Lower leg skin (tissue), 4 donors: ENCODE results near the gene BCL7A. TPM values are rescaled to one million over a fixed set of nuclear protein-coding genes. Genes with fewer than 3 reads are reported as not detected.

Experiments
- DNase-seq, 2 donors: peaks; one replicate each; pipeline ENCODE4 v3.0.0-alpha.2; 2019; ENCODE audit warnings: low spot score in 2 of 2
- H3K4me3 ChIP-seq: fragments of 200-600 bp; sonication (generic); 2 replicates; pipeline ENCODE4 v1.5.1; 2017; ENCODE audit warnings: mild to moderate bottlenecking, low read depth; ENCODE audit not compliant: poor library complexity, severe bottlenecking
- POLR2A ChIP-seq, 2 donors: fragments of 450-650 bp; IDR thresholded peaks; one replicate each; pipeline ENCODE4 v1.6.1; 2016 to 2017; ENCODE audit warnings: antibody characterized with exemption in 2 of 2, mild to moderate bottlenecking in 1 of 2, moderate library complexity in 1 of 2
- WGBS, 2 donors: methylation state at CpG; one replicate each; pipeline ENCODE4 v1.1.5; 2018; 5-methylcytosine and 5-hydroxymethylcytosine counted together
- intact Hi-C: fragments of 100-400 bp; cut with DNase I; formaldehyde crosslinking; loops from one replicate; pipeline ENCODE4 v1.15.0; 2023; ENCODE audit warnings: low total_unique reads
- total RNA-seq, 4 donors: library from RNA; depleted of rRNA; stranded (reverse); fragments of >200 nt; gene quantifications; one replicate each; pipeline ENCODE4 v1.1.0, GENCODE V29; 2016
- TF ChIP-seq, protein P1 (sequence below), 3 donors: fragments of 450-650 bp; IDR thresholded peaks; one replicate each; pipeline ENCODE4 v1.5.1; 2016; ENCODE audit warnings: antibody characterized with exemption in 3 of 3, mild to moderate bottlenecking in 3 of 3, moderate library complexity in 2 of 3

BCL7A gene
- total RNA-seq, 4 donors from 2014 or later, result 17.8 to 22.3 (median 18.9) TPM

- no peak overlapping the region for H3K4me3 ChIP-seq
- TF ChIP-seq POLR2A (IDR thresholded peaks at IDR 0.05), result no peak
- TF ChIP-seq, protein P1, sequence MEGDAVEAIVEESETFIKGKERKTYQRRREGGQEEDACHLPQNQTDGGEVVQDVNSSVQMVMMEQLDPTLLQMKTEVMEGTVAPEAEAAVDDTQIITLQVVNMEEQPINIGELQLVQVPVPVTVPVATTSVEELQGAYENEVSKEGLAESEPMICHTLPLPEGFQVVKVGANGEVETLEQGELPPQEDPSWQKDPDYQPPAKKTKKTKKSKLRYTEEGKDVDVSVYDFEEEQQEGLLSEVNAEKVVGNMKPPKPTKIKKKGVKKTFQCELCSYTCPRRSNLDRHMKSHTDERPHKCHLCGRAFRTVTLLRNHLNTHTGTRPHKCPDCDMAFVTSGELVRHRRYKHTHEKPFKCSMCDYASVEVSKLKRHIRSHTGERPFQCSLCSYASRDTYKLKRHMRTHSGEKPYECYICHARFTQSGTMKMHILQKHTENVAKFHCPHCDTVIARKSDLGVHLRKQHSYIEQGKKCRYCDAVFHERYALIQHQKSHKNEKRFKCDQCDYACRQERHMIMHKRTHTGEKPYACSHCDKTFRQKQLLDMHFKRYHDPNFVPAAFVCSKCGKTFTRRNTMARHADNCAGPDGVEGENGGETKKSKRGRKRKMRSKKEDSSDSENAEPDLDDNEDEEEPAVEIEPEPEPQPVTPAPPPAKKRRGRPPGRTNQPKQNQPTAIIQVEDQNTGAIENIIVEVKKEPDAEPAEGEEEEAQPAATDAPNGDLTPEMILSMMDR (IDR thresholded peaks at IDR 0.05), result no peak
- 87 to 90% methylated on average over 19 of the region's 19 CpGs for WGBS, 2 donors
- intact Hi-C loops, result no loop called here
- no peak for DNase-seq
Measured at GRCh38 chr12:122013791-122014590, 7.7 kb upstream of the BCL7A start.

DNA sequence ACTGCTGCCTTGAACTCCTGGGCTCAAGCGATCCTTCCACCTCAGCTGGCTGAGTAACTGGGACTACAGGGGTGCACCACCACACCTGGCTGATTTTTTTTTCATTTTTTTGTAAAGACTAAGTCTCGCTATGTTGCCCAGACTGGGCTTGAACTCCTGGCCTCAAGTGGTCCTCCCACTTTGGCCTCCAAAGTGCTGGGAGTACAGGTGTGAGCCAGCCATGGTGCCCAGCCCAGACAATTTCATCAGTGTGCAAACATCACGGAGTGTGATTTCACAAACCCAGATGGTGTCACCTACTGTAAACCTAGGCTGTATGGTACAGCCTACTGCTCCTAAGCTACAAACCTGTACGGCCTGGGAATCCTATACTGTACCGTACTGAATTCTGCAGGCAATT lies 6.9 kb upstream of the BCL7A start:
- intact Hi-C loops, result no loop called here
- no peak for TF ChIP-seq POLR2A (IDR thresholded peaks at IDR 0.05)
- TF ChIP-seq, protein P1 (IDR thresholded peaks at IDR 0.05), result no peak
- WGBS, 2 donors, result 89 to 91% methylated on average over 5 of the region's 5 CpGs
- no peak overlapping the region for H3K4me3 ChIP-seq
- no peak for DNase-seq

DNA sequence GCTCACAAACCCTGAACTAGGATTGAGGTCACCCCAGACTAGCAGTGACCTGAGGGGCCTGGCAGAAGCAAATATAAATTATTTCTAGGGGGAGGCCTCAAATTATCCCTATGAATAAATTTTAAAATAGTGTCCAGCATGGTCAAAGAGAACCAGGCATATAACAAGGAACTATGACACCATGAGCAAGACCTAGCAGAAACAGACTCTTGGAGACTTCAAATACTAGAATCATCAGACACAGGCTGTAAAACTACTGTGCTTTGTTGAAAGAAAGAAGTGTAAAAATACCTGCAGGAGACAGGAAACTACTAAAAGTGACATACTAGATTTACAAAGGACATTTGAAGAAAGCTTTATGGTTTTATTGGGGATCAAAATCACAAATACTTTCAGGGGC lies 3.2 kb upstream of the BCL7A start:
- no peak for DNase-seq
- no peak overlapping the region for H3K4me3 ChIP-seq
- intact Hi-C loops, result no loop called here
- no peak for TF ChIP-seq POLR2A (IDR thresholded peaks at IDR 0.05)
- TF ChIP-seq, protein P1 (IDR thresholded peaks at IDR 0.05), result no peak

DNA sequence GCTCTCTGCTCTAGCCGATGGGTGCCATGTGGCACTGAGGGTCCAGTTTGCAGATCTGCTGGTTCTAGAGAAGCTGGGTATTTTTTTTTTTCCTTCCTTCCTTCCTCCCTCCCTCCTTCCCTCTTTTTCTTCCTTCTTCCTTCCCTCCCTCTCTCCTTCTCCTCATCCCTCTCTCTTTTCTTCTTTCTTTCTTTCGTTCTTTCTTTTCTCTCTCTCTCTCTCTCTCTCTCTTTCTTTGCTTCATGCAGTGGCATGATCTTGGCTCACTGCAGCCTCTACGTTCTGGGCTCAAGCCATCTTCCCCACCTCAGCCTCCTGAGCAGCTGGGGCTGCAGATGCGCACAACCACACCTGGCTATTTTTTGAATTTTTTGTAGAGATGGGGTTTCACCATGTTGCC lies 2.7 kb upstream of the BCL7A start:
- DNase-seq, result no peak
- H3K4me3 ChIP-seq, result no peak overlapping the region
- intact Hi-C loops, result no loop called here
- WGBS, 2 donors, result 91 to 92% methylated on average over 4 of the region's 4 CpGs
- TF ChIP-seq, protein P1 (IDR thresholded peaks at IDR 0.05), result no peak
- no peak for TF ChIP-seq POLR2A (IDR thresholded peaks at IDR 0.05)

DNA sequence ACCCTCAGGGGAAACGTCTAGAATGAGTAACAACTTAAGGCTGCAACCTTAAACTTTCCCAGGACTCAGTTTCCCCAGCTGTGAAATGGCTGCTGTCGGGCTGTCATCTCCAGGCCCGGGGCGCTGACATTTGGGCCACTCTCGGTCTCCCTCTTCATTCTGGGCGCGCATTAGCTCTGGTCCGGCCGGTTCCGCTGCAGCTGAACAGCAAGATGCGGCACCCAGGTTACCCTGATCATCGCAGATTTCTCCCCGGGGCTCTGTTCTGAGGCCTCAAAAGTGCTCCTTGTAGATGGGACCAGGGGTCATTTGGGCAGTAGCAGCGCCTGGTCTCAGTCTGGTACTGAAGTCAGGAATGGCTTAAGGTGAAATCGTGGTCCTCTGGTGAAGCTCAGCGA lies 890 bp upstream of the BCL7A start:
- no peak for DNase-seq
- H3K4me3 ChIP-seq, result no peak overlapping the region
- WGBS, 2 donors, result 43 to 65% methylated on average over 16 of the region's 16 CpGs
- intact Hi-C loops, result no loop called here
- no peak for TF ChIP-seq POLR2A (IDR thresholded peaks at IDR 0.05)
- TF ChIP-seq, protein P1 (IDR thresholded peaks at IDR 0.05), result no peak
